Measurements from ENCODE around the gene ZNF750.

The ZNF750 gene

GRCh38 chr17:82838386-82839063 lies 1.3 kb downstream of the ZNF750 start:
- TF ChIP-seq GATA3 (IDR thresholded peaks at IDR 0.05; ENCODE audit: low read depth, low read length): no peak
- TF ChIP-seq GATA2 (IDR thresholded peaks at IDR 0.05; ENCODE audit: low read depth, low read length): no peak

GRCh38 chr17:82837586-82838320 lies 2.1 kb downstream of the ZNF750 start:
- no peak for TF ChIP-seq GATA3 (IDR thresholded peaks at IDR 0.05; ENCODE audit: low read depth, low read length)
- no peak for TF ChIP-seq GATA2 (IDR thresholded peaks at IDR 0.05; ENCODE audit: low read depth, low read length)

- TF ChIP-seq GATA2 (IDR thresholded peaks at IDR 0.05; ENCODE audit: low read depth, low read length) (no peak), GATA3 (IDR thresholded peaks at IDR 0.05; ENCODE audit: low read depth, low read length) (no peak)
Measured at GRCh38 chr17:82836823-82837357, 2.9 kb downstream of the ZNF750 start.

GRCh38 chr17:82835766-82836512 lies 3.9 kb downstream of the ZNF750 start:
- no peak for TF ChIP-seq GATA3 (IDR thresholded peaks at IDR 0.05; ENCODE audit: low read depth, low read length)
- no peak for TF ChIP-seq GATA2 (IDR thresholded peaks at IDR 0.05; ENCODE audit: low read depth, low read length)

- TF ChIP-seq GATA2 (IDR thresholded peaks at IDR 0.05; ENCODE audit: low read depth, low read length) (no peak), GATA3 (IDR thresholded peaks at IDR 0.05; ENCODE audit: low read depth, low read length) (no peak)
Measured at GRCh38 chr17:82835122-82835521, 4.7 kb downstream of the ZNF750 start.

GRCh38 chr17:82832881-82833475 lies 6.8 kb downstream of the ZNF750 start:
- TF ChIP-seq GATA3 (IDR thresholded peaks at IDR 0.05; ENCODE audit: low read depth, low read length): no peak
- TF ChIP-seq GATA2 (IDR thresholded peaks at IDR 0.05; ENCODE audit: low read depth, low read length): no peak

- TF ChIP-seq GATA3 (IDR thresholded peaks at IDR 0.05; ENCODE audit: low read depth, low read length) (no peak), GATA2 (IDR thresholded peaks at IDR 0.05; ENCODE audit: low read depth, low read length) (no peak)
Measured at GRCh38 chr17:82832411-82832810, 7.4 kb downstream of the ZNF750 start.

- TF ChIP-seq GATA2 (IDR thresholded peaks at IDR 0.05; ENCODE audit: low read depth, low read length) (no peak), GATA3 (IDR thresholded peaks at IDR 0.05; ENCODE audit: low read depth, low read length) (no peak)
Measured at GRCh38 chr17:82831818-82832200, 8.0 kb downstream of the ZNF750 start.

- TF ChIP-seq GATA2 (IDR thresholded peaks at IDR 0.05; ENCODE audit: low read depth, low read length): no peak
- TF ChIP-seq GATA3 (IDR thresholded peaks at IDR 0.05; ENCODE audit: low read depth, low read length): no peak
Measured at GRCh38 chr17:82831041-82831817, 8.6 kb downstream of the ZNF750 start.

GRCh38 chr17:82830249-82830661 lies 9.6 kb downstream of the ZNF750 start:
- TF ChIP-seq GATA3 (IDR thresholded peaks at IDR 0.05; ENCODE audit: low read depth, low read length) (no peak), GATA2 (IDR thresholded peaks at IDR 0.05; ENCODE audit: low read depth, low read length) (no peak)

GRCh38 chr17:82828875-82829487 lies 10.8 kb downstream of the ZNF750 start:
- TF ChIP-seq GATA2 (IDR thresholded peaks at IDR 0.05; ENCODE audit: low read depth, low read length) (no peak), GATA3 (IDR thresholded peaks at IDR 0.05; ENCODE audit: low read depth, low read length) (no peak)

GRCh38 chr17:82826956-82827355 lies 12.9 kb downstream of the ZNF750 start:
- no peak for TF ChIP-seq GATA2 (IDR thresholded peaks at IDR 0.05; ENCODE audit: low read depth, low read length)

GRCh38 chr17:82826211-82826610 lies 13.6 kb downstream of the ZNF750 start:
- no peak for TF ChIP-seq GATA3 (IDR thresholded peaks at IDR 0.05; ENCODE audit: low read depth, low read length)
- TF ChIP-seq GATA2 (IDR thresholded peaks at IDR 0.05; ENCODE audit: low read depth, low read length): no peak

Measured in SH-SY5Y (cell line).